ENCODE results near the gene ARVCF.

DNA sequence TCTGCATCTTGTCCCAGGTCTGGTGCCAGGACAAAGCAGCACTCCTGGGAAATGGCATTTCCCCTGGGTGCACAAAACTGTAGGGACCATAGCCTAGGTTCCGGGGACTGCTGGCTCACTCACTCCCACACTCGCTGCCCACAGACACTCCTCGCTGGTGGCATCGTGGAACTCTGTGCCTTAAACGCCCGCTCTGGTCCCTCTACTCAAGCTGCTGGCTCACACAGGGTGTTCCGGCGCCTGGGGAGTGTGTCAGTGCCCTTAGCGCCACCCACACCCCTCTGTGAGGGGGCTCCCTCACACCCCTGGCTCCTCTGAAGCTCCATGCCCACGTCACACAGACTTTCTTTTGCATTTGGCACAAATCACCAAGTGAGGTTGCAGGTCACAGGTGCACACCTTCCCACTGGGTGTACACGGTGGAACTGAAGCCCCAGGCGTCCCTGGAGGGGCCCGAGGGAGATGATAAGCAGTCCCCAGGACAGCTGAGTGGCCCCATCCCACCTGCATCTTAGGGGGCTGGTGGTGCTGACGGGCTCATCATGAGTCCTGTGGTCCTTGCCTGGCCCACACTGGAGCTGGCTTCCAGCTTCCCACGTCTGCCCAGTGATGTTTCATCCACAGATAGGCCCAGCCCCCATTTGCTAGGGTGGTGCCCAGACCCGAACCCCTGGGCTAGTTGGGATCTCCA lies 40.2 kb upstream of the ARVCF start:
- TF ChIP-seq, protein P1, sequence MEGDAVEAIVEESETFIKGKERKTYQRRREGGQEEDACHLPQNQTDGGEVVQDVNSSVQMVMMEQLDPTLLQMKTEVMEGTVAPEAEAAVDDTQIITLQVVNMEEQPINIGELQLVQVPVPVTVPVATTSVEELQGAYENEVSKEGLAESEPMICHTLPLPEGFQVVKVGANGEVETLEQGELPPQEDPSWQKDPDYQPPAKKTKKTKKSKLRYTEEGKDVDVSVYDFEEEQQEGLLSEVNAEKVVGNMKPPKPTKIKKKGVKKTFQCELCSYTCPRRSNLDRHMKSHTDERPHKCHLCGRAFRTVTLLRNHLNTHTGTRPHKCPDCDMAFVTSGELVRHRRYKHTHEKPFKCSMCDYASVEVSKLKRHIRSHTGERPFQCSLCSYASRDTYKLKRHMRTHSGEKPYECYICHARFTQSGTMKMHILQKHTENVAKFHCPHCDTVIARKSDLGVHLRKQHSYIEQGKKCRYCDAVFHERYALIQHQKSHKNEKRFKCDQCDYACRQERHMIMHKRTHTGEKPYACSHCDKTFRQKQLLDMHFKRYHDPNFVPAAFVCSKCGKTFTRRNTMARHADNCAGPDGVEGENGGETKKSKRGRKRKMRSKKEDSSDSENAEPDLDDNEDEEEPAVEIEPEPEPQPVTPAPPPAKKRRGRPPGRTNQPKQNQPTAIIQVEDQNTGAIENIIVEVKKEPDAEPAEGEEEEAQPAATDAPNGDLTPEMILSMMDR (IDR thresholded peaks at IDR 0.05; ENCODE audit: poor library complexity, severe bottlenecking): no peak
- TF ChIP-seq, protein P2, sequence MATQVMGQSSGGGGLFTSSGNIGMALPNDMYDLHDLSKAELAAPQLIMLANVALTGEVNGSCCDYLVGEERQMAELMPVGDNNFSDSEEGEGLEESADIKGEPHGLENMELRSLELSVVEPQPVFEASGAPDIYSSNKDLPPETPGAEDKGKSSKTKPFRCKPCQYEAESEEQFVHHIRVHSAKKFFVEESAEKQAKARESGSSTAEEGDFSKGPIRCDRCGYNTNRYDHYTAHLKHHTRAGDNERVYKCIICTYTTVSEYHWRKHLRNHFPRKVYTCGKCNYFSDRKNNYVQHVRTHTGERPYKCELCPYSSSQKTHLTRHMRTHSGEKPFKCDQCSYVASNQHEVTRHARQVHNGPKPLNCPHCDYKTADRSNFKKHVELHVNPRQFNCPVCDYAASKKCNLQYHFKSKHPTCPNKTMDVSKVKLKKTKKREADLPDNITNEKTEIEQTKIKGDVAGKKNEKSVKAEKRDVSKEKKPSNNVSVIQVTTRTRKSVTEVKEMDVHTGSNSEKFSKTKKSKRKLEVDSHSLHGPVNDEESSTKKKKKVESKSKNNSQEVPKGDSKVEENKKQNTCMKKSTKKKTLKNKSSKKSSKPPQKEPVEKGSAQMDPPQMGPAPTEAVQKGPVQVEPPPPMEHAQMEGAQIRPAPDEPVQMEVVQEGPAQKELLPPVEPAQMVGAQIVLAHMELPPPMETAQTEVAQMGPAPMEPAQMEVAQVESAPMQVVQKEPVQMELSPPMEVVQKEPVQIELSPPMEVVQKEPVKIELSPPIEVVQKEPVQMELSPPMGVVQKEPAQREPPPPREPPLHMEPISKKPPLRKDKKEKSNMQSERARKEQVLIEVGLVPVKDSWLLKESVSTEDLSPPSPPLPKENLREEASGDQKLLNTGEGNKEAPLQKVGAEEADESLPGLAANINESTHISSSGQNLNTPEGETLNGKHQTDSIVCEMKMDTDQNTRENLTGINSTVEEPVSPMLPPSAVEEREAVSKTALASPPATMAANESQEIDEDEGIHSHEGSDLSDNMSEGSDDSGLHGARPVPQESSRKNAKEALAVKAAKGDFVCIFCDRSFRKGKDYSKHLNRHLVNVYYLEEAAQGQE (IDR thresholded peaks at IDR 0.05; ENCODE audit: borderline replicate concordance): no peak
- no peak for TF ChIP-seq EZH2 (IDR thresholded peaks at IDR 0.05; ENCODE audit: borderline replicate concordance, insufficient read depth, low read length, poor library complexity, severe bottlenecking)

All from neural cell (in vitro differentiated cells).